HEK293 (cell line): ENCODE data around the gene CDK12.
A peak's percentile ranks its signal among the peaks of the same experiment; 100 is the strongest.

Source experiments
- GLIS2 ChIP-seq: fragments of 450-650 bp; formaldehyde crosslinking; IDR thresholded peaks from 2 replicates; pipeline ENCODE4 v1.5.1; 2016; ENCODE audit warnings: missing biosample characterization, missing genetic modification characterization
- KLF1 ChIP-seq: fragments of 450-650 bp; formaldehyde crosslinking; IDR thresholded peaks from 2 replicates; pipeline ENCODE4 v1.5.1; 2016; ENCODE audit warnings: missing biosample characterization, missing genetic modification characterization
- OSR2 ChIP-seq: fragments of 450-650 bp; formaldehyde crosslinking; IDR thresholded peaks from 2 replicates; pipeline ENCODE4 v1.5.1; 2016; ENCODE audit warnings: missing biosample characterization, missing genetic modification characterization
- YY2 ChIP-seq: fragments of 450-650 bp; formaldehyde crosslinking; IDR thresholded peaks from 2 replicates; pipeline ENCODE4 v1.5.1; 2016; ENCODE audit warnings: missing biosample characterization, missing genetic modification characterization
- ZBTB17 ChIP-seq: fragments of 450-650 bp; formaldehyde crosslinking; IDR thresholded peaks from 2 replicates; pipeline ENCODE4 v1.5.1; 2016; ENCODE audit warnings: missing biosample characterization, missing genetic modification characterization
- ZFHX2 ChIP-seq: fragments of 450-650 bp; formaldehyde crosslinking; conservative IDR thresholded peaks from 2 replicates; pipeline ENCODE4 v1.5.1; 2016; ENCODE audit warnings: missing biosample characterization, missing genetic modification characterization
- ZNF133 ChIP-seq: fragments of 450-650 bp; formaldehyde crosslinking; IDR thresholded peaks from 2 replicates; pipeline ENCODE4 v1.5.1; 2016; ENCODE audit warnings: missing biosample characterization, missing genetic modification characterization
- ZNF175 ChIP-seq: fragments of 450-650 bp; formaldehyde crosslinking; IDR thresholded peaks from 2 replicates; pipeline ENCODE4 v1.5.1; 2016; ENCODE audit warnings: missing biosample characterization, missing genetic modification characterization
- ZNF223 ChIP-seq: fragments of 450-650 bp; formaldehyde crosslinking; IDR thresholded peaks from 2 replicates; pipeline ENCODE4 v1.5.1; 2016; ENCODE audit warnings: missing biosample characterization, missing genetic modification characterization
- ZNF324 ChIP-seq: fragments of 450-650 bp; formaldehyde crosslinking; IDR thresholded peaks from 2 replicates; pipeline ENCODE4 v1.5.1; 2016; ENCODE audit warnings: missing biosample characterization, missing genetic modification characterization
- ZNF335 ChIP-seq: fragments of 450-650 bp; formaldehyde crosslinking; conservative IDR thresholded peaks from 2 replicates; pipeline ENCODE4 v1.5.1; 2016; ENCODE audit warnings: missing biosample characterization, missing genetic modification characterization
- ZNF558 ChIP-seq: fragments of 450-650 bp; formaldehyde crosslinking; IDR thresholded peaks from 2 replicates; pipeline ENCODE4 v1.5.1; 2016; ENCODE audit warnings: missing biosample characterization, missing genetic modification characterization
- ZNF600 ChIP-seq: fragments of 450-650 bp; formaldehyde crosslinking; IDR thresholded peaks from 2 replicates; pipeline ENCODE4 v1.5.1; 2016; ENCODE audit warnings: missing biosample characterization, missing genetic modification characterization
- ZNF624 ChIP-seq: fragments of 450-650 bp; formaldehyde crosslinking; IDR thresholded peaks from 2 replicates; pipeline ENCODE4 v1.5.1; 2017; ENCODE audit warnings: missing biosample characterization, missing genetic modification characterization
- ZNF658 ChIP-seq: fragments of 450-650 bp; formaldehyde crosslinking; IDR thresholded peaks from 2 replicates; pipeline ENCODE4; 2016; ENCODE audit warnings: missing biosample characterization, missing genetic modification characterization
- ZNF660 ChIP-seq: fragments of 450-650 bp; IDR thresholded peaks from 2 replicates; pipeline ENCODE4 v1.5.1; 2018; ENCODE audit warnings: missing biosample characterization, mild to moderate bottlenecking, missing genetic modification characterization
- ZNF830 ChIP-seq: fragments of 450-650 bp; IDR thresholded peaks from 2 replicates; pipeline ENCODE4 v1.5.0; 2018; ENCODE audit warnings: missing biosample characterization, missing genetic modification characterization, low read depth, mild to moderate bottlenecking, moderate library complexity
- TF ChIP-seq, protein P1 (sequence below): fragments of 450-650 bp; formaldehyde crosslinking; IDR thresholded peaks from 2 replicates; pipeline ENCODE4 v1.5.1; 2016; ENCODE audit warnings: missing biosample characterization, missing genetic modification characterization
- TF ChIP-seq, protein P2 (sequence below): fragments of 450-650 bp; formaldehyde crosslinking; IDR thresholded peaks from 2 replicates; pipeline ENCODE4 v1.5.1; 2017; ENCODE audit warnings: missing biosample characterization, missing genetic modification characterization
- TF ChIP-seq, protein P3 (sequence below): fragments of 450-650 bp; formaldehyde crosslinking; IDR thresholded peaks from 2 replicates; pipeline ENCODE4 v1.5.1; 2016; ENCODE audit warnings: missing biosample characterization, missing genetic modification characterization
- TF ChIP-seq, protein P4 (sequence below): fragments of 450-650 bp; formaldehyde crosslinking; IDR thresholded peaks from 2 replicates; pipeline ENCODE4 v1.5.1; 2016; ENCODE audit warnings: missing biosample characterization, missing genetic modification characterization
- TF ChIP-seq, protein P5 (sequence below): fragments of 450-650 bp; formaldehyde crosslinking; IDR thresholded peaks from 2 replicates; pipeline ENCODE4 v1.5.1; 2016; ENCODE audit warnings: missing biosample characterization, missing genetic modification characterization
- TF ChIP-seq, protein P6 (sequence below): fragments of 450-650 bp; formaldehyde crosslinking; IDR thresholded peaks from 2 replicates; pipeline ENCODE4 v1.5.1; 2016; ENCODE audit warnings: missing biosample characterization, missing genetic modification characterization
- TF ChIP-seq, protein P7 (sequence below): fragments of 450-650 bp; formaldehyde crosslinking; IDR thresholded peaks from 2 replicates; pipeline ENCODE4 v1.5.1; 2016; ENCODE audit warnings: missing biosample characterization, missing genetic modification characterization
- TF ChIP-seq, protein P8 (sequence below): fragments of 450-650 bp; formaldehyde crosslinking; IDR thresholded peaks from 2 replicates; pipeline ENCODE4 v1.5.1; 2016; ENCODE audit warnings: missing biosample characterization, missing genetic modification characterization

CDK12 gene

DNA sequence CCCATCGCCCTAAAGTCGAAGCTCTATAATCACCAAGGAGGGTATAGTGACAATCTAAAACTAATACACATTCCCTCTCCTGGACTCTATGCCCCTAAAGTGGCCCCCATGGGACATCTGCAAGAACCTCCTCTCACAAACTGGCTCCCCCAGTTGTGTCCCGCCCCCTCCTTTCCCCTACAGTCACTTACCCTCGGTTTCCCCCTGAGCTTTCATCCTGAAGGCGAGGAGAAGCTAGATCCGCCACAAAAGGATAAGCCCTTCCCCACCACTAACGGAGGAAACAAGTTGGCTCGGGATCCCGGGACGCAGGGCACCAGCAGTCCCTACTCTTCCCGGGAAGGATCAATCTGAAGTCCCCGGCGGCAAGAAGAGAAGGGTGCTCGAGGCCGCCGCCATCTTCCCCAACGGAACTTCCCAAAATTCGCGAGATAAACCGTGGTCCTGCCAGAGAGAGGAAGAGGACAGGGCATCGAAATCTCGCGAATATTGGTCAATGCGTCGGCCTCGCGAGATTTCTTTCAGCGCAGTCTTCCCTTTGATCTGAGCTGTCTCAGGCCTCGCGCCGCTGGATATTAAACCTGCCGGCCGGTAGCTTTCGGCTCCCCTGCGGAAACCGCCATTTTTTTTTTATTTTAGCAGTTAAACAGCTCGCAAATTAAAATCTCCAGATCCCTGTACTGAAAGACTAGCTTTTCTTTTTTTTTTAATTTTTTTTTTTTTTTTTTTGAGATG is 10.3 kb upstream of the CDK12 start, which contains the start of gene MED1 (continued):
- peak; percentile 58 for TF ChIP-seq ZBTB17 (tag by site-specific recombination)
- TF ChIP-seq, protein P1, sequence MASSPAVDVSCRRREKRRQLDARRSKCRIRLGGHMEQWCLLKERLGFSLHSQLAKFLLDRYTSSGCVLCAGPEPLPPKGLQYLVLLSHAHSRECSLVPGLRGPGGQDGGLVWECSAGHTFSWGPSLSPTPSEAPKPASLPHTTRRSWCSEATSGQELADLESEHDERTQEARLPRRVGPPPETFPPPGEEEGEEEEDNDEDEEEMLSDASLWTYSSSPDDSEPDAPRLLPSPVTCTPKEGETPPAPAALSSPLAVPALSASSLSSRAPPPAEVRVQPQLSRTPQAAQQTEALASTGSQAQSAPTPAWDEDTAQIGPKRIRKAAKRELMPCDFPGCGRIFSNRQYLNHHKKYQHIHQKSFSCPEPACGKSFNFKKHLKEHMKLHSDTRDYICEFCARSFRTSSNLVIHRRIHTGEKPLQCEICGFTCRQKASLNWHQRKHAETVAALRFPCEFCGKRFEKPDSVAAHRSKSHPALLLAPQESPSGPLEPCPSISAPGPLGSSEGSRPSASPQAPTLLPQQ = no peak; the same call in 1 of the 2 replicates
- TF ChIP-seq GLIS2 = peak; percentile 33; the same call in 1 of the 2 replicates
- 0 out of 2 replicates have a peak, but pooled peaks have one; percentile 33 for TF ChIP-seq ZNF558 (tag by site-specific recombination)
- TF ChIP-seq, protein P2, sequence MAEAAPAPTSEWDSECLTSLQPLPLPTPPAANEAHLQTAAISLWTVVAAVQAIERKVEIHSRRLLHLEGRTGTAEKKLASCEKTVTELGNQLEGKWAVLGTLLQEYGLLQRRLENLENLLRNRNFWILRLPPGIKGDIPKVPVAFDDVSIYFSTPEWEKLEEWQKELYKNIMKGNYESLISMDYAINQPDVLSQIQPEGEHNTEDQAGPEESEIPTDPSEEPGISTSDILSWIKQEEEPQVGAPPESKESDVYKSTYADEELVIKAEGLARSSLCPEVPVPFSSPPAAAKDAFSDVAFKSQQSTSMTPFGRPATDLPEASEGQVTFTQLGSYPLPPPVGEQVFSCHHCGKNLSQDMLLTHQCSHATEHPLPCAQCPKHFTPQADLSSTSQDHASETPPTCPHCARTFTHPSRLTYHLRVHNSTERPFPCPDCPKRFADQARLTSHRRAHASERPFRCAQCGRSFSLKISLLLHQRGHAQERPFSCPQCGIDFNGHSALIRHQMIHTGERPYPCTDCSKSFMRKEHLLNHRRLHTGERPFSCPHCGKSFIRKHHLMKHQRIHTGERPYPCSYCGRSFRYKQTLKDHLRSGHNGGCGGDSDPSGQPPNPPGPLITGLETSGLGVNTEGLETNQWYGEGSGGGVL (tag by site-specific recombination) = peak; percentile 54; the same call in 1 of the 2 replicates
- no peak for TF ChIP-seq ZNF175 (tag by site-specific recombination)
- peak; percentile 63 for TF ChIP-seq ZNF335 (tag by site-specific recombination)
- TF ChIP-seq ZNF660 = peak; percentile 59
- TF ChIP-seq ZNF223 (tag by site-specific recombination) = no peak
- TF ChIP-seq, protein P3, sequence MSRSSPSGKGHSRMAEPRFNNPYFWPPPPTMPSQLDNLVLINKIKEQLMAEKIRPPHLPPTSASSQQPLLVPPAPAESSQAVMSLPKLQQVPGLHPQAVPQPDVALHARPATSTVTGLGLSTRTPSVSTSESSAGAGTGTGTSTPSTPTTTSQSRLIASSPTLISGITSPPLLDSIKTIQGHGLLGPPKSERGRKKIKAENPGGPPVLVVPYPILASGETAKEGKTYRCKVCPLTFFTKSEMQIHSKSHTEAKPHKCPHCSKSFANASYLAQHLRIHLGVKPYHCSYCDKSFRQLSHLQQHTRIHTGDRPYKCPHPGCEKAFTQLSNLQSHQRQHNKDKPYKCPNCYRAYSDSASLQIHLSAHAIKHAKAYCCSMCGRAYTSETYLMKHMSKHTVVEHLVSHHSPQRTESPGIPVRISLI = peak; percentile 86
- no peak for TF ChIP-seq ZNF324
- no peak for TF ChIP-seq ZNF830
- TF ChIP-seq, protein P4, sequence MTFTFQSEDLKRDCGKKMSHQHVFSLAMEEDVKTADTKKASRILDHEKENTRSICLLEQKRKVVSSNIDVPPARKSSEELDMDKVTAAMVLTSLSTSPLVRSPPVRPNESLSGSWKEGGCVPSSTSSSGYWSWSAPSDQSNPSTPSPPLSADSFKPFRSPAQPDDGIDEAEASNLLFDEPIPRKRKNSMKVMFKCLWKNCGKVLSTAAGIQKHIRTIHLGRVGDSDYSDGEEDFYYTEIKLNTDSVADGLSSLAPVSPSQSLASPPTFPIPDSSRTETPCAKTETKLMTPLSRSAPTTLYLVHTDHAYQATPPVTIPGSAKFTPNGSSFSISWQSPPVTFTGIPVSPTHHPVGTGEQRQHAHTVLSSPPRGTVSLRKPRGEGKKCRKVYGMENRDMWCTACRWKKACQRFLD (tag by site-specific recombination) = peak; percentile 88
- TF ChIP-seq, protein P5, sequence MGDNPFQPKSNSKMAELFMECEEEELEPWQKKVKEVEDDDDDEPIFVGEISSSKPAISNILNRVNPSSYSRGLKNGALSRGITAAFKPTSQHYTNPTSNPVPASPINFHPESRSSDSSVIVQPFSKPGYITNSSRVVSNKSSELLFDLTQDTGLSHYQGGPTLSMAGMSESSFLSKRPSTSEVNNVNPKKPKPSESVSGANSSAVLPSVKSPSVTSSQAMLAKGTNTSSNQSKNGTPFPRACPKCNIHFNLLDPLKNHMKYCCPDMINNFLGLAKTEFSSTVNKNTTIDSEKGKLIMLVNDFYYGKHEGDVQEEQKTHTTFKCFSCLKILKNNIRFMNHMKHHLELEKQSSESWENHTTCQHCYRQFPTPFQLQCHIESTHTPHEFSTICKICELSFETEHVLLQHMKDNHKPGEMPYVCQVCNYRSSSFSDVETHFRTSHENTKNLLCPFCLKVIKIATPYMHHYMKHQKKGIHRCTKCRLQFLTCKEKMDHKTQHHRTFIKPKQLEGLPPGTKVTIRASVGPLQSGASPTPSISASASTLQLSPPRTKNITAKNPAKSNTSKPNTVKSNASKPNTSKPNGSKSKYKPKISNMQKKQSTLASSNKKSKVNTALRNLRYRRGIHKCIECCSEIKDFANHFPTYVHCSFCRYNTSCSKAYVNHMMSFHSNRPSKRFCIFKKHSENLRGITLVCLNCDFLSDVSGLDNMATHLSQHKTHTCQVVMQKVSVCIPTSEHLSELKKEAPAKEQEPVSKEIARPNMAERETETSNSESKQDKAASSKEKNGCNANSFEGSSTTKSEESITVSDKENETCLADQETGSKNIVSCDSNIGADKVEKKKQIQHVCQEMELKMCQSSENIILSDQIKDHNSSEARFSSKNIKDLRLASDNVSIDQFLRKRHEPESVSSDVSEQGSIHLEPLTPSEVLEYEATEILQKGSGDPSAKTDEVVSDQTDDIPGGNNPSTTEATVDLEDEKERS (tag by site-specific recombination) = no peak
- peak; percentile 37 for TF ChIP-seq ZFHX2 (tag by site-specific recombination)
- no peak for TF ChIP-seq ZNF624
- TF ChIP-seq ZNF658 (tag by site-specific recombination) = no peak
- TF ChIP-seq, protein P6, sequence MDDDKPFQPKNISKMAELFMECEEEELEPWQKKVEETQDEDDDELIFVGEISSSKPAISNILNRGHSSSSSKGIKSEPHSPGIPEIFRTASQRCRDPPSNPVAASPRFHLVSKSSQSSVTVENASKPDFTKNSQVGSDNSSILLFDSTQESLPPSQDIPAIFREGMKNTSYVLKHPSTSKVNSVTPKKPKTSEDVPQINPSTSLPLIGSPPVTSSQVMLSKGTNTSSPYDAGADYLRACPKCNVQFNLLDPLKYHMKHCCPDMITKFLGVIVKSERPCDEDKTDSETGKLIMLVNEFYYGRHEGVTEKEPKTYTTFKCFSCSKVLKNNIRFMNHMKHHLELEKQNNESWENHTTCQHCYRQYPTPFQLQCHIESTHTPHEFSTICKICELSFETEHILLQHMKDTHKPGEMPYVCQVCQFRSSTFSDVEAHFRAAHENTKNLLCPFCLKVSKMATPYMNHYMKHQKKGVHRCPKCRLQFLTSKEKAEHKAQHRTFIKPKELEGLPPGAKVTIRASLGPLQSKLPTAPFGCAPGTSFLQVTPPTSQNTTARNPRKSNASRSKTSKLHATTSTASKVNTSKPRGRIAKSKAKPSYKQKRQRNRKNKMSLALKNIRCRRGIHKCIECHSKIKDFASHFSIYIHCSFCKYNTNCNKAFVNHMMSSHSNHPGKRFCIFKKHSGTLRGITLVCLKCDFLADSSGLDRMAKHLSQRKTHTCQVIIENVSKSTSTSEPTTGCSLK (tag by site-specific recombination) = no peak
- no peak for TF ChIP-seq ZNF600
- peak; percentile 89 for TF ChIP-seq YY2
- TF ChIP-seq ZNF133 = no peak
- no peak for TF ChIP-seq OSR2 (tag by site-specific recombination)
- TF ChIP-seq, protein P7, sequence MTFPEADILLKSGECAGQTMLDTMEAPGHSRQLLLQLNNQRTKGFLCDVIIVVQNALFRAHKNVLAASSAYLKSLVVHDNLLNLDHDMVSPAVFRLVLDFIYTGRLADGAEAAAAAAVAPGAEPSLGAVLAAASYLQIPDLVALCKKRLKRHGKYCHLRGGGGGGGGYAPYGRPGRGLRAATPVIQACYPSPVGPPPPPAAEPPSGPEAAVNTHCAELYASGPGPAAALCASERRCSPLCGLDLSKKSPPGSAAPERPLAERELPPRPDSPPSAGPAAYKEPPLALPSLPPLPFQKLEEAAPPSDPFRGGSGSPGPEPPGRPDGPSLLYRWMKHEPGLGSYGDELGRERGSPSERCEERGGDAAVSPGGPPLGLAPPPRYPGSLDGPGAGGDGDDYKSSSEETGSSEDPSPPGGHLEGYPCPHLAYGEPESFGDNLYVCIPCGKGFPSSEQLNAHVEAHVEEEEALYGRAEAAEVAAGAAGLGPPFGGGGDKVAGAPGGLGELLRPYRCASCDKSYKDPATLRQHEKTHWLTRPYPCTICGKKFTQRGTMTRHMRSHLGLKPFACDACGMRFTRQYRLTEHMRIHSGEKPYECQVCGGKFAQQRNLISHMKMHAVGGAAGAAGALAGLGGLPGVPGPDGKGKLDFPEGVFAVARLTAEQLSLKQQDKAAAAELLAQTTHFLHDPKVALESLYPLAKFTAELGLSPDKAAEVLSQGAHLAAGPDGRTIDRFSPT = no peak
- TF ChIP-seq, protein P8, sequence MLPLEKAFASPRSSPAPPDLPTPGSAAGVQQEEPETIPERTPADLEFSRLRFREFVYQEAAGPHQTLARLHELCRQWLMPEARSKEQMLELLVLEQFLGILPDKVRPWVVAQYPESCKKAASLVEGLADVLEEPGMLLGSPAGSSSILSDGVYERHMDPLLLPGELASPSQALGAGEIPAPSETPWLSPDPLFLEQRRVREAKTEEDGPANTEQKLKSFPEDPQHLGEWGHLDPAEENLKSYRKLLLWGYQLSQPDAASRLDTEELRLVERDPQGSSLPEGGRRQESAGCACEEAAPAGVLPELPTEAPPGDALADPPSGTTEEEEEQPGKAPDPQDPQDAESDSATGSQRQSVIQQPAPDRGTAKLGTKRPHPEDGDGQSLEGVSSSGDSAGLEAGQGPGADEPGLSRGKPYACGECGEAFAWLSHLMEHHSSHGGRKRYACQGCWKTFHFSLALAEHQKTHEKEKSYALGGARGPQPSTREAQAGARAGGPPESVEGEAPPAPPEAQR (tag by site-specific recombination) = no peak
- no peak for TF ChIP-seq KLF1 (tag by site-specific recombination)
